NCI-H1417 (cell line): ENCODE results near the gene ULK4.
"Not testable (repeated sequence)": the region's sequence is repeated elsewhere in the genome, so short reads cannot be mapped to it uniquely, and the experiment has no call there.

Experiments used
- DNase-seq, 3 experiments: peaks; one replicate each; lab custom pipeline; 2025; lab: John Stamatoyannopoulos, UW

Gene ULK4

DNA sequence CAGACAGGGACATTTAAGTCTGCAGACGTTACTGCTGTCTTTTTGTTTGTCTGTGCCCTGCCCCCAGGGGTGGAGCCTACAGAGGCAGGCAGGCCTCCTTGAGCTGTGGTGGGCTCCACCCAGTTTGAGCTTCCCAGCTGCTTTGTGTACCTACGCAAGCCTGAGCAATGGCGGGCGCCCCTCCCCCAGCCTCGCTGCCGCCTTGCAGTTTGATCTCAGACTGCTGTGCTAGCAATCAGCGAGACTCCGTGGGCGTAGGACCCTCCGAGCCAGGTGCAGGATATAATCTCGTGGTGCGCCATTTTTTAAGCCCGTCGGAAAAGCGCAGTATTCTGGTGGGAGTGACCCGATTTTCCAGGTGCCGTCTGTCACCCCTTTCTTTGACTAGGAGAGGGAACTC, 314.2 kb downstream of the ULK4 start:
- DNase-seq, result not testable (repeated sequence)

DNA sequence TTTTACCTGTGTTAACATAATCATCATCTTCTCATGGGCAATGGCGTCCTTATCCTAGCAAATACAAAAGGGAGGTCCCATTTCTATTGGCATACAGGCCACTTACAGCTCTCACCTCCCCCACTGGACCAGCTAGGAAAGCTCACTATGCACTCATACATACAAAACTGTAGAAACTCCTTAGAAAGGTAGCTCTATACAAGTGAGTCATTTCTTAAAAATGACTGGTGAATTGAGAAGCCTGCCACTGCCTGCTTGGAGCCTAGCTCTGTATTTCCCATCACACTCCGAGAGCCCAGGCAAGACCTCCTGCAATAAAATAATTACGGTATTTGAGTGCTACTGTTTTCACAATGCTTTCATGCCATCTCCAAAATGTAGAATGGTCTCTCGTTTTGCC, 321.8 kb downstream of the ULK4 start:
- no peak for DNase-seq

DNA sequence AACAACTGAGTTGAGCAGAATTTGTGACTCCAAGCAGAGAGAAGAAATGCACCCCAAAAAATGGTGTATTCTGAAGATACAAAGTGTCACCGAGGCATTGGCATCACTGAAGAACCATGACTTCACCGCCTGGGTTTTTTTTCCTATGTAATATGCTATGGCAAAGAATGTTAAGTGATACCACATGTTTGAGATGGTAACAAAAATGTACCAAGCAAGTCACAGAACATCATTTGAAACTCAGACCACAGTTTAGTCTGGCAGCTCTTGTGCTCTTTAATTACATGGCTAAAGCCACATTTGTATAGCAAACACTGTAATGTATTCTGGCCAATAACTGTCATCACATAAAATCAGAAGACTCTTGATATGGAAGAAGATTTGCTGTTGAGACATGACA, 323.5 kb downstream of the ULK4 start:
- DNase-seq, result no peak

DNA sequence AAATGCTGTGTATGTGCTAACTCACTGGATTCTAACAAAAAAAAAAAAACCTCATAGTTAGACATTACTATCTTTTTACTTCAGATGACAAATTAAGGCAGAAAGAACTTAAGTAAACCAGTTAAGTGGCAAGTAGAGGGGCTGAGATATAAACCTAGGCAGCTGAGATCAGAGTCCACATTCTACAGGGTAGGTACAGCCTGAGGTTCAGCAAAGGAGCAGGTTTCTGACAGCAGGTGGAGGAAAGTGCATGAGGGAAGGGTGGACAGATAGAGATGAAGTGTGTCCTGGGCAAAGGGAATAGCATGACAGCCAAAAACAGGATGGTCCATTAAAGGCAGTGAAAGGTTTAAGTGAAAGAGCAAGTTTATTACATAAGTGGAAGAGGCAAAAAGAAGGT, 329.2 kb downstream of the ULK4 start:
- DNase-seq, result no peak

DNA sequence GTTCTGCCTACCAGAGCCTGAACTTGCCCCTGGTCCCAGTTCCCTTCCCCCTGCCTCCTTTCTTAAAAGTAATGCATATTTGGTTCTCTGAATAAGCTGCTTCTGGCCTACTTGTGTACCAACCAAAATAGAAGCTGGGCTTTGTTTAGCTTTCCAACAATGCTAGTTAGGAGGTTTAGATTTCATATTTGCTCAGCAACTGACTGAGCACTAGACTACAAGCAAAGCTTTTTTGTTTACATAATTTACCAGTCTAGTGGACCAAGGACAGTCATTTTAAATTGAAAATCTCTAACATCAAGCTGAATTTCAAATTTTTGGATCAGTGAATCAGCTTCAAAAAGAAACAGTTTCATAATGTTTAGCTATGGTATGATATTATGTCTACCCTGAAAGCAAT, 331.2 kb downstream of the ULK4 start:
- DNase-seq, result peak in 2 of 3 experiments; percentile 2 to 13

DNA sequence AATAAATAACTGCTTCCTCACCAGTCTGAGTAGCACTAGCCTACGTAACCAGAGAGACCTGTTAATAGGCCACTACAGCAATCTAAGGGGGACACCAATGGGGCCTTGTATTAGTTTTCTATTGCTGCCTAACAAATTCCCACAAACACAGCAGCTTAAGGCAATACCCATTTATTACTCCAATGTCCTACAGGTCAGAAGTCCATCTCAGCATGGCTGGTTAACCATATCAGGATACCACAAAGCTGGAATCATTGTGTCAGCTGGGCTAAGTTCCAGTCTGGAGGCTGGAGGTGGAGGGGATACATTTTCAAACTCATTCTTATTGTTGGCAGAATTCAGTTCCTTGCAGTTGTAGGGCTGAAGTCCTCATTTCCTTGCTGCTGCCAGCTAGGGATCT, 331.9 kb downstream of the ULK4 start:
- no peak for DNase-seq

DNA sequence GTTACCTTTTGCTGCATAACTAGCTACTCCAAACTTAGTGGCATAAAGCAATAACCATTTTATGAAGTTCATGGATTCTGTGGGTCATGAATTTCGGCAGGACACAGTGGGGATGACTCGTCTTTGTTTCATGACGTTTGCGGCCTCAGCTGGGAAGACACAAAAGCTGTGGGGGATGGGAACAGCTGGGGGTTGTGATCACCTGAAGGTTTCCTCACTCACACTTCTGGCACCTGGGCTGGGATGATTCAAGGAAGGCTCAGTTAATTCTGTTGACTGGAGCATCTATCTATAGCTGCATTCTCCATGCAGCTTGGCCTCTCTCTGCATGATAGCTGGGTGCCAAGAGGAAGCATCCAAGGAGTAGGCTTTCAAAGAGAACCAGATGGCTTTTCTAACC, 332.8 kb downstream of the ULK4 start:
- no peak for DNase-seq

DNA sequence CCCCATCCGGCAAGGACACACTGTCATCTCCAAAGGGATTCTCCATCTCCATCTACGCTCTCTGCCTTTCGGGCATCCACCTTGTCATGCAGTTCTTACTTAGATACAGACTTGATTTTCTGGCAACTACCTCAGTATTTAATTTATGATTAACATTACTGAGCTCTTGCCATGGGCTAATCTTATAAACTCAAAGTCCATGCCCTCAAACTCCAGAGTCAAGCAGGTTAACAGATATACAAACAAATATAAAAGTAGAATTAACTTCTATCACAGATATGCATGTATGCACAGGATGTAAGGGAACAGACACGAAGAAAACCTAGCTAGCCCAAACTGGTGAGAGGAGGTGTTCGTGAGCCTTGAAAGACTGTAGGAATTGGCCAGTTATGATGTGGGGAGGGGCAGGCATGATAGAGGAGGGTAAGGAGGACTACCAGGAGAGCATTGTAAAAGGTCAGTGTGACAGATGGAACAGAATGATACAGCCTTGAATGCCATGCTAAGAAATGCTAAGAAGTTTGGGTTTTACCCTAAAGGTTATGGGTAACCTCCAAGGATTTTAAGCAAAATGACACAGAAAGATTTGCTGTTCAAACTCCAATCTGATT, 334.3 kb downstream of the ULK4 start:
- no peak for DNase-seq

DNA sequence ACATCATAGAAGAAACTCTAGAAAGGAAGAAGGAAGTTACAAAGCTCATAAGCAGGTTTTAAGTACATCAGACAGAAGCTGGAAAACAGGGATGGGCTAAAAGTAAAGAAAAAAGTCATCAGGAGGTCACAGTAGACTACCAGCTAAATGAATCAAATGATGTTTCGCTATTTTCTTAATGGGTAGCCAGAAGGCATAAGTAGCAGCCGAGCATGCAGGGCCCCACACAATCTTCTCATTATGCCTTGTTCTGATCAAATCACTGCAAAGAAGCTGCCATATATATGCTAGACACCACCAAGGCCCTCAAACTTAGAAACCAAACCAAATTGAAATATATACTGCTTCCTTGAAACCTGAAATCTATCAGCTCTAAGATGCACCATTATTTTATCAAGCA, 349.1 kb downstream of the ULK4 start:
- no peak for DNase-seq

DNA sequence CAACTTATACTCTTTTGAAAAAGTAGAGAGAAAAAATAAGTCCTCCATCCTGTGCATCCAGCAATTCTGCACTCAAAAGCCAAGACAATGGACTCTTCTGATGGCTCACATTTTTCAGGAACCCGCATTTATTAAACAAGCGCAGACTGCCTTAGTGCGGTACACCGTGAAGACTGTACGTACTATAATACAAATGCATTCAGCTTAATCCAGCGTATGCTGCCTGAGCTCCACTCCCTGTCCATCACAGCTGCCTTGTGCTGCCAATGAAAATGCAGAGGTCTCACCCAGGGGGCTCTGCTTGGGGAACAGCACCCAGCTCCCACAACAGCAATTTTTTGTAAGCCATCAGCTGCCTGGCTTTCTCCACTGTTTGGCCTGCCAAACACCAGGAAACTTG, 350.9 kb downstream of the ULK4 start:
- no peak for DNase-seq

DNA sequence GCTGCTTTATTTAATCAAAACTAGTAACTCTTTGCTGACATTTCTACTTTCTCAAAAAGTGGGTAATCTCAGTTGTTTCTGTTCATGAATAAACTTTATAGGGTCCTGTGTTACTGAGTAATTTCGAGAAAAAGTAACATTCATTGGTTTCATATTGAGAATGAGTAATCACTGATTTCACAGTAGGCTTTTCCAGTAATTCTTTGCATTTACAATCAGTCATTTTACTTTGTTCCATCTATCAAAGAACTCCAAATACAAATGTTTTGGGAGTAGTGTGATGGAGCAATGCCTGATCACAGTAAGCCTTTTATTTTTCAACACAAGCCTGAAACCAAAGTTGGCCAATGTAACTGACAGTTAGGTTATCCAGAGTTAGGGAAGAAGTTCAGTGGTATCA, 353.6 kb downstream of the ULK4 start:
- no peak for DNase-seq

DNA sequence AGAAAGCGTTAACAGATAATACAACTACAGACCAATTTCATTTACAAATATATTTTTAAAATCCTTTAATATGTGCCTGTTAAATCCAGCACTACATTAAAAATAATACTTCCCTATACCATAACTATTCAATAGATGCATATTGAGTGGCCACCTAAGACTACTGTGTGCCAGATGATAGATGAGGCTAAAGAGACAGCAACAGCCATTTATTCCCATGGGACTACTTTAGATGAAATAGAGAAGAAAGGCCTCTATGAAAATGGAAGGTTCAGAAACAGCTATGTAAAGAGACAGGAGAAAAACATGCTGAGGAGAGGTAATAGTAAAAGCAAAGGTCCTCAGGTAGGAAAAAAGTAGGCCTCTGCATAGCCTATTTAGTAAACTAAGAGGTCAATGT, 358.1 kb downstream of the ULK4 start:
- peak in 1 of 3 experiments; percentile 17 for DNase-seq

DNA sequence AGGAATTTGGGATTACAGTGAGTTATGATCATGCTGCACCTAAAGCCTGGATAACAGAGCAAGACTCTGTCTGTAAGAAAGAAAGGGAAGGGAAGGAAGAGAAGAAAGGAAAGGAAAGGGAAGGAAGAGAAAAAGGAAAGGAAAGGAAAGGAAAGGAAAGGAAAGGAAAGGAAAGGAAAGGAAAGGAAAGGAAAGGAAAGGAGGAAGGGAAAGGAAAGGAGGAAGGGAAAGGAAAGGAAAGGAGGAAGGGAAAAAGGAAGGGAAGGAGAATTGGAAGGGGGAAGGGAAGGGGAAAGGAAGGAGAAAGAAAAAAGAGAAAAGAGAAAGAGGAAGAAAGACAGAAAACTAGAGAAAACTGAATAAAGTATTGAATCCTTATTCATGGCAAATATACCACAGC, 359.8 kb downstream of the ULK4 start:
- no peak for DNase-seq

DNA sequence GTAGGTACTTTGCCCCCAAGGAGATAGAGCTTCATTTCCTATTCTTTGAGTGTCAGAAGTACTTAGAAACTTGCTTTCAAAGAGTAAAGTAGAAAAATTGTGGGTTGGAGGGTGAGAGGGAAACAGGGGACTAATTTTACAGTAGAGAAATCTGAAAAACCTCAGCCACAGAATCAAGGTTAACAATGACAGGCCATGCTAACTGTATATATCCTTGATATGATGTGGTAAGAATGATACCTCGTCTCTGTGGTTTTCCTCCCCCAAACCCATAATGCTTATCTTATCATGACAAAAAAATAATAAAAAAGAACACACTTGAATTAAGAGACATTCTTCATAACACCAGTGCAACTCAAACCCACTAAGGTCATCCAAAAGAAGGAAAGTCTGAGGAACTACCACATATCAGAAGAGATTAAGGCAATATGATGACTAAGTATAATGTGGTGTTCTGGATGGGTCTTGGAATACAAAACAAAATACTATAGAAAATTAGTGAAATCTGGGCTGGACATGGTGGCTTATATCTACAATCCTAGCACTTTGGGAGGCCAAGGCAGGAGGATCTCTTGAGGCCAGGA, 360.4 kb downstream of the ULK4 start:
- no peak for DNase-seq

DNA sequence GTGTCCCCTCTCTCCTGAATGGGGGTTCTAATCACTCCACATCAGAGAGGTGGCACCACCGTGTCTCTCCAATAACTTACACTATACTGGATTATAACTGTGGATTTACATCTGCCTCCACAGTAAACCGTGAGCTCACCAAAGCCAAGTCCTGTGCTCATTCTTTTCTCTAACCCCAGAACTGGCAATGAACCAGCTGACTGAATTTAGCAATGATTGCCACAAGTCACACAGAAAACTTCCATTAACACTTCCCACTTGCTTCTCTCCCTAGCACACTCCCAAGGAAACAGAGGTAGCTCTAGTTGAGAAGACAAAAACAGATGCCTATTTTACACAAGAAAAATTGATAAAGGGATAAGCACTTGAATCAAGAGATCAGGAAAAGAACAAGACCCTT, 361.3 kb downstream of the ULK4 start:
- no peak for DNase-seq

DNA sequence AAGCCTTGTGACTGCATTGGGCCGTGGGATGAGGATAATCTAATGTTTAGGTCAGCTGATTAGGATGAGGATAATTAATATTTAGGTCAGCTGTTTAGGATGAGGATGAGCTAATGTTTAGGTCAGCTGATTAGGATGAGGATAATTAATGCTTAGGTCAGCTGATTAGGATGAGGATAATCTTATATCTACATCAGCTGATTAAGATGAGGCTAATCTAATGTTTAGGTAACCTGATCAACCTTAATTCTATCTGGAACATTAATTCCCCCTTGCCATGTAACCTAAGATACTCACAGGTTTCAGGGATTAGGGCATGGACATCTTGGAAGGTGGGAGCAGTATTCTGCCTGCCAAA, 362.8 kb downstream of the ULK4 start:
- DNase-seq, result no peak

DNA sequence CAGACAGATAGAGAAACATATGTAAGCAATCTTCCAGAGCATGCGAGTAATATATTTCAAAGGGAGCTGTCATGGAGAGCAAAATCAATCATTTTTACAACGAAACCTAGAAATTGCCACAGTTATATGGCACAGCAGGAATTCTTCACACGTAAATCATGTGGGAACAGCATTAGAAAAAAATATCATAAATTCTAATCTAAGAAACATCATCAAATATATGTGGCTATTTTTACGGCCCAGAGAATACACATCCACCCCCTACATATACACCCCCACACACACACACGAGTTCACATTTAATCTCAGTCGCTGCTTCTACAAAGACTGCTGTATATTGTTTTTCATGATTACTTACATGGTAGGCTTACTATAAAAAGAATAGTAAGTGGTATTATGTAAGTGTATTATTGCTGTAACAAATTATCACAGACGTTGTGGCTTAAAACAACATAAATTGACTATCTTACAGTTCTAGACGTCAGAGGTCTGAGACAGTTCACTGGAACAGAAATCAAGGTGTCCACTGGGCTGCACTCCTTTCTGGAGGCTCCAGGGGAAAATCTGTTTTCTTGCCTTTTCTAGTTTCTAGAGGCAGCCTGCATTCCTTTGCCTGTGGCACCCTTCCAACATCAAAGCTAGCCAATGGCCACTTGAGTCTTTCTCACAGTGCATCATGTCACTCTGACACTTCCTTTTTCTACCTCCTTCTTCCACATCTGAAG, 363.3 kb downstream of the ULK4 start:
- DNase-seq, result peak in 1 of 3 experiments; percentile 5

DNA sequence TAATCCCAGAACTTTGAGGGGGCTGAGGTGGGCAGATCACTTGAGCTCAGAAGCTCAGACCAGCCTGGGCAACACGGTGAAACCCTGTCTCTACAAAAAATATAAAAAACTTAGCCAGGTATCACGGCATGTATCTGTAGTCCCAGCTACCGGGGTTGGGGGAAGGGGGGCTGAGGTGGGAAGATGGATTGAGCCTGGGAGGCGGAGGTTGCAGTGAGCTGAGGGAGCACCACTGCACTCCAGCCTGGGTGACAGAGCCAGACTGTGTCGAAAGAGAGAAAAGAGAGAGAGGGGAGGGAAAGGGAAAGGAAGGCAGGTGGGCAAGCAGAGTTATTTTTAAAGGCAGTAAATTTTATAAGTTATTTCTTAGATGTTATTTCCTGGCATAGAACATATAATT, 368.1 kb downstream of the ULK4 start:
- DNase-seq, result no peak

DNA sequence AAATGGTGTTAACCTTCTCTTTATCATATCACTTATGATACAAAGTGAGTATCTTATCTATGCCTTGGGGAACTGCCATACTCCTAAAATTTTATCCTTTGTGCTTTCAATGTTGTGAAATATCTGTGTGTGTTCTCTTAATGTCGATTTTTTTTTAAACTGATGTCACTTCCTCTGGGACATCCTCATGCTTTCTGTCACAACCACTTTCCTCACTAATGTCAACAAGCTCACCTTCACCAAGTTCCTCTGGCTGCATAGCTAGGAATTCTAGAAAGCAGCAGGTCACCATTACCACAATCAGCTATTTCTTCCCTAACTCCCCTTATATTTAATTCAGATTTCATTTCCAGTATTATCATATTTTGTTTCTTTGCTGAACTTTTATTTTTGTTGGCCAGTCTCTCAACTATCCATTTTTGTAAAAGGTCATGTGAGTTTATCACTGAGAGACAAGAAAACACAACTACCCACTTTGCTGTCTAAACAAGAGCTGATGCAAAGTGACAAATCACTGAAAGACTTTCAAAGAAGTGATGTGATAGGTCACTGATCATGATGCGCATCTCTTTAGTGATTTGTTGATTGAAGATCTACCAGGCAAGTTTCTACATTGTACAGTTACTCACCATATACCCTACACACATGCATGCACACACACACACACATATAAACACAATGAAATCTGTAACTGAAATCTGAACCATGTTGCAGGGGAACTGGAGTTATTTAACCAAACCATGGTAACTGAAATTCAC, 369.0 kb downstream of the ULK4 start:
- DNase-seq, result no peak

DNA sequence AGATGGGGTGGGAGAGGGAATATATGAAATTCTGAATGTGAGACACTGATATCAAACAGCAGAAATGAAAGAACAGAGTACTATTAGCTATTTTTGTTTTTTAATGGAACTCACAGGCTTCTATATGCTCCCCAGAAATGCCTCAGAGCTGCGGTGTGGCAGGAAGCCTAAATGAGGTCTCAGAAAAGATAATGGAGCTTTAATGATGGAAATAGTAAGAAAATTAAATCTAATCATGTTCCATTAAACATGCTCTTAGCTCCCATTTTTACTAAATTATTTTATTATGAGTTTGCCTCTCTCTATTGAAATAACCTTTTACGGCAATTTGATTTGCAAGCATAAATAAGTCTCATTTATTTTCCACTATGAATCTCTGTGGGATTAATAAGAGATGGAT, 378.9 kb downstream of the ULK4 start:
- DNase-seq, result no peak

DNA sequence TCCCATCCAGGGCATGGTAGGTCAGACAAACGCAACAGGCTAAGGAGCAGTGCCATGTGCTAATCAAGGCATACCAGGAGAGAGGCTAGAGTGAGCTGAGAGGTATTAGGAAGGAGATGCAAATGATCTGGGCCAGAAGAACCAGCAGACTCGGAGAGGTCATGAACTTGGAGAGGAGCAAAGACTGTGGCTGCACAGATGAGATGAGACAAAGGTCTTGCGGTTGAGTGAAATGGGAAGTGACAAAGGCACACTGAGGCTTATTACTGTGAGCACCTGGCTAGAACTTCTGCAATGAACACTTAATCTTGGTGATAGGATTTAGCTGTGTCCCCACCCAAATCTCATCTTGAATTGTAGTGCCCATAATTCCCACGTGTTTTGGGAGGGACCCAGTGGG, 380.2 kb downstream of the ULK4 start:
- DNase-seq, result no peak

DNA sequence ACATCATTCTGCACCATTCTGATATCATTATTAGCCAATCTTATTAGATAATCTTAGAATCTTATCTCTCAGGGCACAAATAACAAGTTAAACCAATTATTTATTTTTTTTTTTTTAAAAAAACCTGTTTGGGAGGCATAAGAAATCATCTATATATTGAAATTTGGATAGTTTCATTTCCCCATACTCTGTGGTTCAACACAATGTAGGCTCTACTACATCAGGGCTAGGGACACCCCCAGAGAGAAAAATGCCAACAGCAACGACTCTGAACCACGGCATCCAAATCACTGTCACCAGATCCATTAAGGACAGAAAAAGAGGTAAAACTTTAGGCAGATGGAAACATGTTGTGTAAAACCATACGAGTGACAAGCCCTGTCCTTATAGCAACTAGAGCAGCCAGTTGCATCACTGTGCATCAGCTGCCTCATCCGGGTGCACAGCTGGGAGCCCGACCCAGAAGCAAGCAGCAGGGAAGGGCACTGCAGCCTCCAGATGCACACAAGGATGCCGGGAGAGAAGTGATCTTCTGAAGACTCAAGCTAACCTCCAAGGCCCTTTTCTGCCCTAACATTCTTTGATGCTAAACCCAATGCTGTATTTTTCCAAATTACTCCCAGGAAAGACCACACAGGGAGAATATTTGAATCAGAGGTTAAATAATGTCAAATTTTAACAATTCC, 381.5 kb downstream of the ULK4 start:
- DNase-seq, result no peak
